H1 (cell line): ENCODE results near the gene PGLYRP1.
A peak's percentile ranks its signal among the peaks of the same experiment; 100 is the strongest.

Source experiments
- ASH2L ChIP-seq: fragments of 200-600, 300-600 bp; sonication (generic); IDR thresholded peaks from one replicate; pipeline ENCODE4 v1.7.1; 2017; ENCODE audit warnings: low read length
- CREB1 ChIP-seq: IDR thresholded peaks from 2 replicates; pipeline ENCODE4 v1.6.1; 2012; ENCODE audit warnings: inconsistent platforms
- GABPA ChIP-seq: IDR thresholded peaks from 2 replicates; pipeline ENCODE4 v1.6.1; 2011; ENCODE audit warnings: mild to moderate bottlenecking, low read length, moderate library complexity, borderline replicate concordance; ENCODE audit not compliant: insufficient read depth
- JUND ChIP-seq: IDR thresholded peaks from 2 replicates; pipeline ENCODE4 v1.6.1; 2011; ENCODE audit warnings: mild to moderate bottlenecking, improper control_type of control experiment, low read length
- KDM1A ChIP-seq: fragments of 200-600, 300-600 bp; sonication (generic); IDR thresholded peaks from 2 replicates; pipeline ENCODE4 v1.7.1; 2016; ENCODE audit warnings: mild to moderate bottlenecking, low read length, borderline replicate concordance
- NRF1 ChIP-seq: IDR thresholded peaks from 2 replicates; pipeline ENCODE4 v1.6.1; 2011; ENCODE audit warnings: mild to moderate bottlenecking, low read depth, low read length, improper control_type of control experiment
- POLR2A ChIP-seq, 2 experiments: IDR thresholded peaks; 1 replicate in 1 of 2; 2 replicates in 1 of 2; pipeline ENCODE4 v1.6.1; 2011; ENCODE audit warnings: low read depth in 2 of 2, low read length in 2 of 2, mild to moderate bottlenecking in 2 of 2; ENCODE audit errors: control extremely low read depth in 1 of 2
- POLR2AphosphoS5 ChIP-seq: IDR thresholded peaks from 2 replicates; pipeline ENCODE4 v1.6.1; 2011; ENCODE audit warnings: low read depth, low read length
- RBBP5 ChIP-seq: IDR thresholded peaks from 2 replicates; pipeline ENCODE4 v1.7.1; 2012; ENCODE audit warnings: low read depth, mild to moderate bottlenecking, inconsistent platforms, low read length, moderate library complexity, borderline replicate concordance
- SP1 ChIP-seq: IDR thresholded peaks from 2 replicates; pipeline ENCODE4 v1.6.1; 2011; ENCODE audit warnings: low read depth, low read length
- SUZ12 ChIP-seq: fragments of 200-600 bp; sonication (generic); IDR thresholded peaks from 2 replicates; pipeline ENCODE4 v1.6.1; 2012; ENCODE audit warnings: mild to moderate bottlenecking, inconsistent platforms, low read length, moderate library complexity, mixed read lengths
- YY1 ChIP-seq: IDR thresholded peaks from 2 replicates; pipeline ENCODE4 v1.6.1; 2011; ENCODE audit warnings: low read depth, mild to moderate bottlenecking, low read length
- TF ChIP-seq, protein P1 (sequence below), 3 experiments: IDR thresholded peaks; 1 replicate in 2 of 3; 2 replicates in 1 of 3; pipeline versions ENCODE4 v1.5.1 to v1.6.1; 2011; ENCODE audit warnings: low read length in 3 of 3, mild to moderate bottlenecking in 3 of 3, inconsistent platforms in 2 of 3, low read depth in 1 of 3, moderate library complexity in 1 of 3; ENCODE audit not compliant: insufficient read depth in 1 of 3; ENCODE audit errors: control extremely low read depth in 1 of 3
- TF ChIP-seq, protein P2 (sequence below): IDR thresholded peaks from 2 replicates; pipeline ENCODE4 v1.6.1; 2011; ENCODE audit warnings: low read depth, mild to moderate bottlenecking, low read length; ENCODE audit not compliant: insufficient read depth

DNA sequence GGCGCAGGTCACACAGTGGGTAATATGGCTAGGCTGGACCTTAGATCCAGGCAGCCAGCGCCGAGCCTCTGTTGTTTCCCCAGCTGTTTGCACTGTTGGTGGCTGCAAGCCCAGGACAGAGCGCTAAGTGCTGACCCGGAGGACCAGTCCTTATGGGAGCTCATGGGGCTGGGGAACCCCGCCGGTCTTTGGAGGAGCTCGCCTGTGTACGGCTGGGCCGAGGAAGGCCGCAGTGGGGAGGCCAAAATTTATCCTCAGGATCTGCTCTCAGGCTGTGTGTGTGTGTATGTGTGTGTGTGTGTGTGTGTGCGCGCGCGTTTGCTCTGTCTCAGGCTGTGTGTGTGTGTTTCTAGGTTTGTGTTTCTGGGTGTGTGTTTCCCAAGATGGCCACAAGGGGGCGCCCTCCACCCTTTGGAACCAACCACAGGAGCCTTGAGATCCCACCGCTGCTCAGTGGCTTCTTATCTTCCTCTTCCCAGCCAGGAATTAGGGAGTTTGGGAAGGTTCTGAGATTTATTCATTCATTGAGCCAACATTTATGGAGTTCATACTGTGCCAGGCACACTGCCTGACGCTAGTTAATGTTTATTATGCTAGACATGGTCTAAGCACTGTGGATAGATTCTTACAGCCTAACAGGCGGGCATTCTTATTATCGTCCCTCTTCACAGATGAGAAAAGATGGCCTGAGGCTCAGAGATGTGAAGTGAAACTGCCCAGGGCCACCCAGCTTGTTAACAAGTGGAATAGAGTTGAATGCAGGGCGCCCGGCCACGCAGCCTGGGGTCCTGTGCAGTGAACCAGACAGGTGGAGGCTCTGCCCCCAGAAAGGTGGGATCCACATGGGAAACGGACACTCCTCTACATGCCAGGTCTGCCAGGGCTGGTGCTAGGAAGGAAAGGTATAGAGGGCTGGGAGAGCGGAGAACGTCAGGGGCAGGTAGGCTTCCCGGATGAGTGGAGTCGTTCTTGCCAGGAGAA lies 13.0 kb downstream of the PGLYRP1 start:
- TF ChIP-seq SP1 (no peak), POLR2A (IDR thresholded peaks at IDR 0.05; ENCODE audit: control extremely low read depth in 1 of 2, low read depth in 2 of 2, low read length in 2 of 2) (no peak), SUZ12 (no peak), ASH2L (no peak), POLR2AphosphoS5 (no peak), GABPA (no peak), NRF1 (0 out of 2 replicates have a peak, but pooled peaks have one; percentile 18), YY1 (0 out of 2 replicates have a peak, but pooled peaks have one; percentile 22), RBBP5 (no peak), CREB1 (peak; percentile 44), JUND (no peak), KDM1A (0 out of 2 replicates have a peak, but pooled peaks have one; percentile 10)
- TF ChIP-seq, protein P1, sequence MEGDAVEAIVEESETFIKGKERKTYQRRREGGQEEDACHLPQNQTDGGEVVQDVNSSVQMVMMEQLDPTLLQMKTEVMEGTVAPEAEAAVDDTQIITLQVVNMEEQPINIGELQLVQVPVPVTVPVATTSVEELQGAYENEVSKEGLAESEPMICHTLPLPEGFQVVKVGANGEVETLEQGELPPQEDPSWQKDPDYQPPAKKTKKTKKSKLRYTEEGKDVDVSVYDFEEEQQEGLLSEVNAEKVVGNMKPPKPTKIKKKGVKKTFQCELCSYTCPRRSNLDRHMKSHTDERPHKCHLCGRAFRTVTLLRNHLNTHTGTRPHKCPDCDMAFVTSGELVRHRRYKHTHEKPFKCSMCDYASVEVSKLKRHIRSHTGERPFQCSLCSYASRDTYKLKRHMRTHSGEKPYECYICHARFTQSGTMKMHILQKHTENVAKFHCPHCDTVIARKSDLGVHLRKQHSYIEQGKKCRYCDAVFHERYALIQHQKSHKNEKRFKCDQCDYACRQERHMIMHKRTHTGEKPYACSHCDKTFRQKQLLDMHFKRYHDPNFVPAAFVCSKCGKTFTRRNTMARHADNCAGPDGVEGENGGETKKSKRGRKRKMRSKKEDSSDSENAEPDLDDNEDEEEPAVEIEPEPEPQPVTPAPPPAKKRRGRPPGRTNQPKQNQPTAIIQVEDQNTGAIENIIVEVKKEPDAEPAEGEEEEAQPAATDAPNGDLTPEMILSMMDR (IDR thresholded peaks at IDR 0.05; ENCODE audit: control extremely low read depth in 1 of 3, insufficient read depth in 1 of 3, low read depth in 1 of 3, low read length in 3 of 3) = peak; percentile 75 to 84 (median 82)
- TF ChIP-seq, protein P2, sequence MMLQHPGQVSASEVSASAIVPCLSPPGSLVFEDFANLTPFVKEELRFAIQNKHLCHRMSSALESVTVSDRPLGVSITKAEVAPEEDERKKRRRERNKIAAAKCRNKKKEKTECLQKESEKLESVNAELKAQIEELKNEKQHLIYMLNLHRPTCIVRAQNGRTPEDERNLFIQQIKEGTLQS = no peak
